ENCODE results near the gene DDX3X. TPM values are rescaled to one million over a fixed set of nuclear protein-coding genes. Genes with fewer than 3 reads are reported as not detected.

Gene DDX3X
- total RNA-seq, 1 experiment from 2014 or later = 228 TPM

DNA sequence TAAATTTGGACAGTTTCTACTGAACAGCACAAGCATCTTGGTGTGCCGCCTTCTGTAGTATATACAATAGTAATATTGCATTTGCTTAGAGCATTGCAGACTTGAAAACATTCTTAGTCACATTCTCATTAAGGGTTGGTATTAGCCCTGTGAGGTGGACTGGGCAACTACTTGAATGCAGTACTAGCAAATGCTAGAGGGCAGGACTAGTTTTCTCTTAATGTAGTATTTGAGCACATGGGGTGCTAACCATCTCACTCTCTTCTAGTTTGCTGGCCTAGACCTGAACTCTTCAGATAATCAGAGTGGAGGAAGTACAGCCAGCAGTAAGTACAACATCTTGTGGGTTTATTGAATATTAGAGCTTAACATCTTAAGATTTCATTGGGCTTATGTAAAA is 3.2 kb downstream of the DDX3X start:
- DNase-seq (ENCODE audit: low spot score) (no peak), ATAC-seq (no peak)
- Mint-ChIP-seq H3K36me3 (peaks cover 56% of the 10 kb centered on the region), H3K4me3 (peak overlapping the region; percentile 86), H3K9me3 (no peaks in the 10 kb centered on the region), H3K27ac (no peak overlapping the region), H3K4me1 (peaks cover 31% of the 10 kb centered on the region), H3K27me3 (ENCODE audit: low read depth) (no peaks in the 10 kb centered on the region)
- TF ChIP-seq ZNF219 (CRISPR knock-in tag; IDR thresholded peaks at IDR 0.05; ENCODE audit: borderline replicate concordance) = no peak
- TF ChIP-seq SOX15 (CRISPR knock-in tag; IDR thresholded peaks at IDR 0.05) = no peak
- no peak for TF ChIP-seq ZNF263 (CRISPR knock-in tag; IDR thresholded peaks at IDR 0.05; ENCODE audit: low read depth)
- TF ChIP-seq, protein P1, sequence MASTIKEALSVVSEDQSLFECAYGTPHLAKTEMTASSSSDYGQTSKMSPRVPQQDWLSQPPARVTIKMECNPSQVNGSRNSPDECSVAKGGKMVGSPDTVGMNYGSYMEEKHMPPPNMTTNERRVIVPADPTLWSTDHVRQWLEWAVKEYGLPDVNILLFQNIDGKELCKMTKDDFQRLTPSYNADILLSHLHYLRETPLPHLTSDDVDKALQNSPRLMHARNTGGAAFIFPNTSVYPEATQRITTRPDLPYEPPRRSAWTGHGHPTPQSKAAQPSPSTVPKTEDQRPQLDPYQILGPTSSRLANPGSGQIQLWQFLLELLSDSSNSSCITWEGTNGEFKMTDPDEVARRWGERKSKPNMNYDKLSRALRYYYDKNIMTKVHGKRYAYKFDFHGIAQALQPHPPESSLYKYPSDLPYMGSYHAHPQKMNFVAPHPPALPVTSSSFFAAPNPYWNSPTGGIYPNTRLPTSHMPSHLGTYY (CRISPR knock-in tag; IDR thresholded peaks at IDR 0.05) = no peak
- no peak for TF ChIP-seq CREM (CRISPR knock-in tag; IDR thresholded peaks at IDR 0.05)
- TF ChIP-seq, protein P2, sequence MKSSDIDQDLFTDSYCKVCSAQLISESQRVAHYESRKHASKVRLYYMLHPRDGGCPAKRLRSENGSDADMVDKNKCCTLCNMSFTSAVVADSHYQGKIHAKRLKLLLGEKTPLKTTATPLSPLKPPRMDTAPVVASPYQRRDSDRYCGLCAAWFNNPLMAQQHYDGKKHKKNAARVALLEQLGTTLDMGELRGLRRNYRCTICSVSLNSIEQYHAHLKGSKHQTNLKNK (CRISPR knock-in tag; IDR thresholded peaks at IDR 0.05) = no peak
- no peak for TF ChIP-seq ZNF232 (CRISPR knock-in tag; IDR thresholded peaks at IDR 0.05)
- no peak for TF ChIP-seq PRRX2 (CRISPR knock-in tag; IDR thresholded peaks at IDR 0.05)
- TF ChIP-seq EMX1 (CRISPR knock-in tag; IDR thresholded peaks at IDR 0.05) = no peak
- TF ChIP-seq RELA (CRISPR knock-in tag; IDR thresholded peaks at IDR 0.05; ENCODE audit: borderline replicate concordance) = no peak
- no peak for TF ChIP-seq ESRRA (CRISPR knock-in tag; IDR thresholded peaks at IDR 0.05; ENCODE audit: borderline replicate concordance)
- TF ChIP-seq, protein P3, sequence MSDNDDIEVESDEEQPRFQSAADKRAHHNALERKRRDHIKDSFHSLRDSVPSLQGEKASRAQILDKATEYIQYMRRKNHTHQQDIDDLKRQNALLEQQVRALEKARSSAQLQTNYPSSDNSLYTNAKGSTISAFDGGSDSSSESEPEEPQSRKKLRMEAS (CRISPR knock-in tag; IDR thresholded peaks at IDR 0.05) = no peak
- TF ChIP-seq, protein P4, sequence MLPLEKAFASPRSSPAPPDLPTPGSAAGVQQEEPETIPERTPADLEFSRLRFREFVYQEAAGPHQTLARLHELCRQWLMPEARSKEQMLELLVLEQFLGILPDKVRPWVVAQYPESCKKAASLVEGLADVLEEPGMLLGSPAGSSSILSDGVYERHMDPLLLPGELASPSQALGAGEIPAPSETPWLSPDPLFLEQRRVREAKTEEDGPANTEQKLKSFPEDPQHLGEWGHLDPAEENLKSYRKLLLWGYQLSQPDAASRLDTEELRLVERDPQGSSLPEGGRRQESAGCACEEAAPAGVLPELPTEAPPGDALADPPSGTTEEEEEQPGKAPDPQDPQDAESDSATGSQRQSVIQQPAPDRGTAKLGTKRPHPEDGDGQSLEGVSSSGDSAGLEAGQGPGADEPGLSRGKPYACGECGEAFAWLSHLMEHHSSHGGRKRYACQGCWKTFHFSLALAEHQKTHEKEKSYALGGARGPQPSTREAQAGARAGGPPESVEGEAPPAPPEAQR (CRISPR knock-in tag; IDR thresholded peaks at IDR 0.05) = no peak
- TF ChIP-seq NFE2L1 (CRISPR knock-in tag; IDR thresholded peaks at IDR 0.05) = no peak
- no peak for TF ChIP-seq NFYB (CRISPR knock-in tag; conservative IDR thresholded peaks at IDR 0.05; ENCODE audit: low read depth)
- no peak for TF ChIP-seq MYBL2 (CRISPR knock-in tag; IDR thresholded peaks at IDR 0.05)
- TF ChIP-seq NFATC4 (CRISPR knock-in tag; IDR thresholded peaks at IDR 0.05) = no peak
- TF ChIP-seq, protein P5, sequence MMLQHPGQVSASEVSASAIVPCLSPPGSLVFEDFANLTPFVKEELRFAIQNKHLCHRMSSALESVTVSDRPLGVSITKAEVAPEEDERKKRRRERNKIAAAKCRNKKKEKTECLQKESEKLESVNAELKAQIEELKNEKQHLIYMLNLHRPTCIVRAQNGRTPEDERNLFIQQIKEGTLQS (CRISPR knock-in tag; conservative IDR thresholded peaks at IDR 0.05) = no peak
- TF ChIP-seq, protein P6, sequence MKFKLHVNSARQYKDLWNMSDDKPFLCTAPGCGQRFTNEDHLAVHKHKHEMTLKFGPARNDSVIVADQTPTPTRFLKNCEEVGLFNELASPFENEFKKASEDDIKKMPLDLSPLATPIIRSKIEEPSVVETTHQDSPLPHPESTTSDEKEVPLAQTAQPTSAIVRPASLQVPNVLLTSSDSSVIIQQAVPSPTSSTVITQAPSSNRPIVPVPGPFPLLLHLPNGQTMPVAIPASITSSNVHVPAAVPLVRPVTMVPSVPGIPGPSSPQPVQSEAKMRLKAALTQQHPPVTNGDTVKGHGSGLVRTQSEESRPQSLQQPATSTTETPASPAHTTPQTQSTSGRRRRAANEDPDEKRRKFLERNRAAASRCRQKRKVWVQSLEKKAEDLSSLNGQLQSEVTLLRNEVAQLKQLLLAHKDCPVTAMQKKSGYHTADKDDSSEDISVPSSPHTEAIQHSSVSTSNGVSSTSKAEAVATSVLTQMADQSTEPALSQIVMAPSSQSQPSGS (CRISPR knock-in tag; IDR thresholded peaks at IDR 0.05; ENCODE audit: borderline replicate concordance, low read depth) = no peak
- TF ChIP-seq ZNF416 (CRISPR knock-in tag; IDR thresholded peaks at IDR 0.05) = no peak
- ChIA-PET POLR2A (no interaction called here), CTCF (interaction anchor here (0.7 kb wide), 1 partner anchor 106 kb away, joined by 3 read pairs; no protein-coding TSS in a partner anchor)

DNA sequence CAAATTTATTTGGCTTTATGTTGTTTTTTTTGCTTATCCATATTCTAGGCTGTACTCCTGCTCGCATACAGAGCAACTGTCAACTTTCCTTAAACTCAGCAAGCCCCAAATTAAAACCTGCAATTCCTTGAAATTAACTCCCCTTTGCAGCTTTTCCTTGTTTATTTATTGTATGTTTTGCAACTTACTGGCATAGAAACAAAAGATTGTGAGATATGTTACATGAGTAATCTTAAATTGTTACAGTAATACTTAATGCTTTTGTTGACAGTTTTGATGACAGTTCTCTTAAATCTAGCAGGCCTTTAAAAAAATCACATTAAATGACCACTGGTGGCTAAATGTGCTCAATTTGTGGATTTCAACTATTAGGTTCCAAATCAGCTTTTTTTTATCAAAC is 4.5 kb downstream of the DDX3X start:
- CTCF ChIA-PET = no interaction called here
- H3K4me1 Mint-ChIP-seq = peaks cover 27% of the 10 kb centered on the region
- DNase-seq (ENCODE audit: low spot score) = no peak
- TF ChIP-seq PRRX2 (CRISPR knock-in tag; IDR thresholded peaks at IDR 0.05) (no peak), MXD4 (CRISPR knock-in tag; IDR thresholded peaks at IDR 0.05; ENCODE audit: borderline replicate concordance) (no peak), ZNF121 (CRISPR knock-in tag; IDR thresholded peaks at IDR 0.05) (no peak)
- TF ChIP-seq, protein P7, sequence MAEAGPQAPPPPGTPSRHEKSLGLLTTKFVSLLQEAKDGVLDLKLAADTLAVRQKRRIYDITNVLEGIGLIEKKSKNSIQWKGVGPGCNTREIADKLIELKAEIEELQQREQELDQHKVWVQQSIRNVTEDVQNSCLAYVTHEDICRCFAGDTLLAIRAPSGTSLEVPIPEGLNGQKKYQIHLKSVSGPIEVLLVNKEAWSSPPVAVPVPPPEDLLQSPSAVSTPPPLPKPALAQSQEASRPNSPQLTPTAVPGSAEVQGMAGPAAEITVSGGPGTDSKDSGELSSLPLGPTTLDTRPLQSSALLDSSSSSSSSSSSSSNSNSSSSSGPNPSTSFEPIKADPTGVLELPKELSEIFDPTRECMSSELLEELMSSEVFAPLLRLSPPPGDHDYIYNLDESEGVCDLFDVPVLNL (CRISPR knock-in tag; IDR thresholded peaks at IDR 0.05; ENCODE audit: borderline replicate concordance, low read depth) = no peak
- TF ChIP-seq, protein P8, sequence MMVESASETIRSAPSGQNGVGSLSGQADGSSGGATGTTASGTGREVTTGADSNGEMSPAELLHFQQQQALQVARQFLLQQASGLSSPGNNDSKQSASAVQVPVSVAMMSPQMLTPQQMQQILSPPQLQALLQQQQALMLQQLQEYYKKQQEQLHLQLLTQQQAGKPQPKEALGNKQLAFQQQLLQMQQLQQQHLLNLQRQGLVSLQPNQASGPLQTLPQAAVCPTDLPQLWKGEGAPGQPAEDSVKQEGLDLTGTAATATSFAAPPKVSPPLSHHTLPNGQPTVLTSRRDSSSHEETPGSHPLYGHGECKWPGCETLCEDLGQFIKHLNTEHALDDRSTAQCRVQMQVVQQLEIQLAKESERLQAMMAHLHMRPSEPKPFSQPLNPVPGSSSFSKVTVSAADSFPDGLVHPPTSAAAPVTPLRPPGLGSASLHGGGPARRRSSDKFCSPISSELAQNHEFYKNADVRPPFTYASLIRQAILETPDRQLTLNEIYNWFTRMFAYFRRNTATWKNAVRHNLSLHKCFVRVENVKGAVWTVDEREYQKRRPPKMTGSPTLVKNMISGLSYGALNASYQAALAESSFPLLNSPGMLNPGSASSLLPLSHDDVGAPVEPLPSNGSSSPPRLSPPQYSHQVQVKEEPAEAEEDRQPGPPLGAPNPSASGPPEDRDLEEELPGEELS (CRISPR knock-in tag; IDR thresholded peaks at IDR 0.05) = no peak
- TF ChIP-seq, protein P5 (CRISPR knock-in tag; conservative IDR thresholded peaks at IDR 0.05) = no peak
- TF ChIP-seq, protein P6 (CRISPR knock-in tag; IDR thresholded peaks at IDR 0.05; ENCODE audit: borderline replicate concordance, low read depth) = no peak
- no peak overlapping the region for H3K27ac Mint-ChIP-seq
- peaks cover 68% of the 10 kb centered on the region for H3K36me3 Mint-ChIP-seq
- POLR2A ChIA-PET = no interaction called here
- no peaks in the 10 kb centered on the region for H3K9me3 Mint-ChIP-seq
- ATAC-seq = no peak
- H3K27me3 Mint-ChIP-seq (ENCODE audit: low read depth) = no peaks in the 10 kb centered on the region
- peak overlapping the region; percentile 36 for H3K4me3 Mint-ChIP-seq
